RWPE1 (cell line): Measurements from ENCODE around the gene PRR35.
A peak's percentile ranks its signal among the peaks of the same experiment; 100 is the strongest.

Experiments
- CTCF ChIA-PET: fragments of 350-600 bp; sonication (Branson Sonifier 250); formaldehyde crosslinking; extraction: SDS; loops from one replicate; lab custom pipeline; 2021; lab: Yijun Ruan, JAX
- POLR2A ChIA-PET: fragments of 400-600 bp; formaldehyde crosslinking; extraction: SDS; loops from one replicate; lab custom pipeline; 2020; ENCODE audit warnings: antibody characterized with exemption; ENCODE audit not compliant: low non-redundant PET; lab: Yijun Ruan, JAX
- DNase-seq: peaks from one replicate; pipeline ENCODE4 v3.0.0; 2012; ENCODE audit warnings: low spot score
- H3K27ac ChIP-seq: fragments of 450-650 bp; 2 replicates; pipeline ENCODE4 v1.5.1; 2017
- CTCF ChIP-seq: fragments of 450-650 bp; conservative IDR thresholded peaks from 2 replicates; pipeline ENCODE4 v1.5.1; 2017; ENCODE audit warnings: low read depth, mild to moderate bottlenecking

PRR35 gene

GRCh38 chr16:523097-523741 is 37.0 kb upstream of the PRR35 start:
- ChIA-PET POLR2A (interaction anchor here (0.7 kb wide), 1 partner anchor 245 kb away, joined by 3 read pairs; no protein-coding TSS in a partner anchor), CTCF (interaction anchor here (0.5 kb wide), 2 partner anchors 9 to 83 kb away, joined by 3 to 4 read pairs; no protein-coding TSS in a partner anchor)
- DNase-seq, result no peak
- no peak for TF ChIP-seq CTCF
- H3K27ac ChIP-seq, result peak overlapping the region; percentile 96

- H3K27ac ChIP-seq, result peak overlapping the region; percentile 96
- DNase-seq, result no peak
- ChIA-PET CTCF (interaction anchor here (0.5 to 0.6 kb wide), 2 partner anchors 7 to 10 kb away, joined by 3 read pairs; no protein-coding TSS in a partner anchor), POLR2A (no interaction called here)
- TF ChIP-seq CTCF, result no peak
Observed at GRCh38 chr16:524274-525040, 35.7 kb upstream of the PRR35 start.

GRCh38 chr16:525123-525519 is 35.1 kb upstream of the PRR35 start:
- ChIA-PET CTCF (no interaction called here), POLR2A (no interaction called here)
- no peak for DNase-seq
- peak overlapping the region; percentile 96 for H3K27ac ChIP-seq
- TF ChIP-seq CTCF, result no peak

GRCh38 chr16:525520-526180 is 34.5 kb upstream of the PRR35 start:
- ChIA-PET POLR2A (interaction anchor here (0.6 kb wide), 1 partner anchor 75 kb away, joined by 3 read pairs; no protein-coding TSS in a partner anchor), CTCF (interaction anchor here (1.0 kb wide), 2 partner anchors 12 to 67 kb away, joined by 3 read pairs; no protein-coding TSS in a partner anchor)
- H3K27ac ChIP-seq, result peak overlapping the region; percentile 96
- no peak for TF ChIP-seq CTCF
- DNase-seq, result peak; percentile 75

GRCh38 chr16:526181-527014 is 33.8 kb upstream of the PRR35 start:
- POLR2A ChIA-PET, result interaction anchor here (0.6 to 0.7 kb wide), 5 partner anchors 10 to 123 kb away, joined by 3 to 4 read pairs (median 3); partner anchors contain the start of gene WDR90
- CTCF ChIA-PET, result interaction anchor here (0.5 to 1.0 kb wide), 3 partner anchors 11 to 83 kb away, joined by 3 read pairs; no protein-coding TSS in a partner anchor
- no peak for TF ChIP-seq CTCF
- peak overlapping the region; percentile 96 for H3K27ac ChIP-seq
- DNase-seq, result no peak
